Measurements from ENCODE around the gene PPP4C.

PPP4C gene

DNA sequence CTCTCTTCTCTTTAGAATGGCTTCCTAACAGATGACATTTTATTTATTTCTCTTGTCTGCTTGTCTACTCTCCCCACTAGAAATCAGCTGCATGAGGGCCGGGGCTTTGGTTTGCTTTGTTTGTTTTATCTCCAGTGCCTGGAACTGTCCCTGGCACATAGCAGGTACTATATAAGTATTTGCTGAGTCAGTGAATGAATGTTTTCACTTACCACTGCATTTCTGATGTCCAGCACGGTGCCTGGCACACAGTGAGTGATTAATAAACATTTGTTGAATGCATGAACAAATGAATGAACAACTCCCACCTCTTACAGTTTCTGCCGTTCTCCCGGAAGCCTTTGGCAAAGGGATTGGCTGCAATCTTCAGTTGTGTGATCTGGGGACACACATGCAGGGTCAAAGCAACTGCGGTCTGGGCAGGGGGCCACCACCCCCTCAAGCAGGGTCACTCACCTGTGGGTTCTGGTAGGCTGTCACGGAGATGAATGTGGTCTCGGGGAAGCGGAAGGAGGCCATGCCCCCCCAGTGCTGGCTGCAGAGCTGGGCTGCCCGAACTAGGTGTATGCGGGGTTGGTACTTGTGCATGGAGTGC lies 12.5 kb downstream of the PPP4C start:
- no peak for DNase-seq (ENCODE audit: low read depth, low spot score)
- no peak overlapping the region for H3K4me3 ChIP-seq (ENCODE audit: insufficient read length, low read depth)
- peak overlapping the region; percentile 13 for H3K9ac ChIP-seq (ENCODE audit: insufficient read length, low read depth)
- H3K36me3 ChIP-seq (ENCODE audit: insufficient read depth, insufficient read length, low read length): peaks cover 41% of the 10 kb centered on the region
- H3K4me1 ChIP-seq (ENCODE audit: insufficient read depth, insufficient read length): peaks cover 19% of the 10 kb centered on the region
- TF ChIP-seq SUZ12 (IDR thresholded peaks at IDR 0.05; ENCODE audit: extremely low read depth, insufficient read depth, insufficient read length): no peak
- TF ChIP-seq YY1 (IDR thresholded peaks at IDR 0.05; ENCODE audit: insufficient read depth, insufficient read length): no peak
- H3K9me3 ChIP-seq (ENCODE audit: insufficient read depth, low read length): no peaks in the 10 kb centered on the region
- no peaks in the 10 kb centered on the region for H3K27me3 ChIP-seq (ENCODE audit: insufficient read depth, insufficient read length)

- H3K36me3 ChIP-seq (ENCODE audit: insufficient read depth, insufficient read length, low read length): peaks cover 34% of the 10 kb centered on the region
- H3K4me1 ChIP-seq (ENCODE audit: insufficient read depth, insufficient read length): peaks cover 19% of the 10 kb centered on the region
- TF ChIP-seq SUZ12 (IDR thresholded peaks at IDR 0.05; ENCODE audit: extremely low read depth, insufficient read depth, insufficient read length): no peak
- no peak for TF ChIP-seq ZNF274 (IDR thresholded peaks at IDR 0.05; ENCODE audit: low read depth, low read length)
- no peak for TF ChIP-seq YY1 (IDR thresholded peaks at IDR 0.05; ENCODE audit: insufficient read depth, insufficient read length)
- no peak for DNase-seq (ENCODE audit: low read depth, low spot score)
- no peaks in the 10 kb centered on the region for H3K9me3 ChIP-seq (ENCODE audit: insufficient read depth, low read length)
- no peaks in the 10 kb centered on the region for H3K27me3 ChIP-seq (ENCODE audit: insufficient read depth, insufficient read length)
- peak overlapping the region; percentile 13 for H3K9ac ChIP-seq (ENCODE audit: insufficient read length, low read depth)
- no peak overlapping the region for H3K4me3 ChIP-seq (ENCODE audit: insufficient read length, low read depth)
Measured at GRCh38 chr16:30088832-30089624, 13.2 kb downstream of the PPP4C start.

DNA sequence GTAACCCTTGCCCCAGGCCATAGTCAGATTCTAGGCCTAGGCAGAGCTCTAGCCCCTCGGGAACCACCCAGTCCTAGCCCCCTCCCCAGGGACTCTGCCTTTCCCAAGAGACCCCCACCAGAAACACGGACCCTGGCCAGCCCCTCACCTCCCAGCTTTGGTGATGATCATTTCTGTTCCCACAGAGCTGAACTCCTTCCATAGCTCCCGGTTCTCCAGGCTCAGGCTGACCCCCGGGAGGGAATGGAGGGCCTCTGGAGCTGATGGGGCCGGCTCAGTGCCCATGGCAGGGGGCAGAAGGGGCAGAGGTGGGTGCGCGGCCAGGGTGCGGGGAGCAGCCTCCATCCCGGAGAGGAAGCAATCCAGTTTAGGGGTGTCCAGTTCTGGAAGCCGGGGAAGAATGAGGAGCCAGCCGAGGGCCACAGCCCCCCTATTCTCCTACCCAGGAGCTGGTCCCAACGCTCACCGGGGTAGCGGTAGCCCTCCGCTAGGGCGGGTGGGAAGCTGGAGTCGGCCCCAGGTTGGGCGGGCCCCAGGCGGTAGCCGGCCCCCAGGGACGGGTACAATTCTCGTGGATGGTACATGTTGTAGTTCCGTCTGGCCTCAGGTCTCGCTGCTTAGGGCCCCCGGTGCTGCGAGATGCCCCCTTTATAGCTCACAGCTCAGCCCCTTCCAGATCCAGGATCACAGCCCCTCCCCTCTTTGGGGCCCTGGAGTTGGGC lies 15.0 kb downstream of the PPP4C start:
- H3K27me3 ChIP-seq (ENCODE audit: insufficient read depth, insufficient read length): no peaks in the 10 kb centered on the region
- H3K9ac ChIP-seq (ENCODE audit: insufficient read length, low read depth): peak overlapping the region; percentile 51
- peaks cover 32% of the 10 kb centered on the region for H3K4me1 ChIP-seq (ENCODE audit: insufficient read depth, insufficient read length)
- TF ChIP-seq ZNF274 (IDR thresholded peaks at IDR 0.05; ENCODE audit: low read depth, low read length) (no peak), SUZ12 (IDR thresholded peaks at IDR 0.05; ENCODE audit: extremely low read depth, insufficient read depth, insufficient read length) (no peak), YY1 (IDR thresholded peaks at IDR 0.05; ENCODE audit: insufficient read depth, insufficient read length) (no peak)
- peak overlapping the region; percentile 82 for H3K4me3 ChIP-seq (ENCODE audit: insufficient read length, low read depth)
- H3K36me3 ChIP-seq (ENCODE audit: insufficient read depth, insufficient read length, low read length): peaks cover 20% of the 10 kb centered on the region
- no peaks in the 10 kb centered on the region for H3K9me3 ChIP-seq (ENCODE audit: insufficient read depth, low read length)
- DNase-seq (ENCODE audit: low read depth, low spot score): no peak

GRCh38 chr16:30091474-30092372 lies 15.9 kb downstream of the PPP4C start, which contains the start of gene TBX6:
Gene TBX6 (minus strand): TSS chr16:30091924. CDS start chr16:30091193, 731 bp downstream.
- Histone ChIP-seq H3K36me3 (ENCODE audit: insufficient read depth, insufficient read length, low read length) (peaks cover 12% of the 10 kb centered on the region), H3K9me3 (ENCODE audit: insufficient read depth, low read length) (peaks cover 4% of the 10 kb centered on the region), H3K9ac (ENCODE audit: insufficient read length, low read depth) (peak within 1 kb of the TSS; percentile 96), H3K4me3 (ENCODE audit: insufficient read length, low read depth) (peak within 1 kb of the TSS; percentile 82), H3K4me1 (ENCODE audit: insufficient read depth, insufficient read length) (peaks cover 32% of the 10 kb centered on the region), H3K27me3 (ENCODE audit: insufficient read depth, insufficient read length) (no peaks in the 10 kb centered on the region)
- TF ChIP-seq YY1 (IDR thresholded peaks at IDR 0.05; ENCODE audit: insufficient read depth, insufficient read length): no peak
- TF ChIP-seq SUZ12 (IDR thresholded peaks at IDR 0.05; ENCODE audit: extremely low read depth, insufficient read depth, insufficient read length): no peak
- TF ChIP-seq ZNF274 (IDR thresholded peaks at IDR 0.05; ENCODE audit: low read depth, low read length): no peak
- DNase-seq (ENCODE audit: low read depth, low spot score): peak; percentile 93

GRCh38 chr16:30092373-30093010 lies 16.7 kb downstream of the PPP4C start:
- Histone ChIP-seq H3K4me3 (ENCODE audit: insufficient read length, low read depth) (peak overlapping the region; percentile 82), H3K4me1 (ENCODE audit: insufficient read depth, insufficient read length) (peaks cover 32% of the 10 kb centered on the region), H3K27me3 (ENCODE audit: insufficient read depth, insufficient read length) (no peaks in the 10 kb centered on the region), H3K36me3 (ENCODE audit: insufficient read depth, insufficient read length, low read length) (peaks cover 4% of the 10 kb centered on the region), H3K9me3 (ENCODE audit: insufficient read depth, low read length) (peaks cover 11% of the 10 kb centered on the region), H3K9ac (ENCODE audit: insufficient read length, low read depth) (peak overlapping the region; percentile 96)
- TF ChIP-seq SUZ12 (IDR thresholded peaks at IDR 0.05; ENCODE audit: extremely low read depth, insufficient read depth, insufficient read length) (no peak), ZNF274 (IDR thresholded peaks at IDR 0.05; ENCODE audit: low read depth, low read length) (no peak), YY1 (IDR thresholded peaks at IDR 0.05; ENCODE audit: insufficient read depth, insufficient read length) (no peak)
- peak; percentile 77 for DNase-seq (ENCODE audit: low read depth, low spot score)

GRCh38 chr16:30094541-30095165 lies 18.9 kb downstream of the PPP4C start:
- H3K9me3 ChIP-seq (ENCODE audit: insufficient read depth, low read length): peaks cover 30% of the 10 kb centered on the region
- H3K36me3 ChIP-seq (ENCODE audit: insufficient read depth, insufficient read length, low read length): peaks cover 3% of the 10 kb centered on the region
- DNase-seq (ENCODE audit: low read depth, low spot score): no peak
- peaks cover 26% of the 10 kb centered on the region for H3K4me1 ChIP-seq (ENCODE audit: insufficient read depth, insufficient read length)
- TF ChIP-seq SUZ12 (IDR thresholded peaks at IDR 0.05; ENCODE audit: extremely low read depth, insufficient read depth, insufficient read length): no peak
- TF ChIP-seq YY1 (IDR thresholded peaks at IDR 0.05; ENCODE audit: insufficient read depth, insufficient read length): no peak
- no peak for TF ChIP-seq ZNF274 (IDR thresholded peaks at IDR 0.05; ENCODE audit: low read depth, low read length)
- no peaks in the 10 kb centered on the region for H3K27me3 ChIP-seq (ENCODE audit: insufficient read depth, insufficient read length)
- no peak overlapping the region for H3K4me3 ChIP-seq (ENCODE audit: insufficient read length, low read depth)
- H3K9ac ChIP-seq (ENCODE audit: insufficient read length, low read depth): no peak overlapping the region
